CD4-positive, alpha-beta memory T cell (primary cell): ENCODE data around the gene RTKN2. TPM values are rescaled to one million over a fixed set of nuclear protein-coding genes. Genes with fewer than 3 reads are reported as not detected.

Experiments used
- CTCF ChIA-PET: fragments of 350-600 bp; sonication (Branson Sonifier 250); formaldehyde crosslinking; loops from one replicate; lab custom pipeline; 2021; ENCODE audit warnings: inconsistent platforms; ENCODE audit not compliant: partially characterized antibody; lab: Charles Lee
- POLR2A ChIA-PET: fragments of 350-600 bp; sonication (Branson Sonifier 250); formaldehyde crosslinking; loops from one replicate; lab custom pipeline; 2021; ENCODE audit not compliant: partially characterized antibody; lab: Charles Lee
- DNase-seq, 5 donors: peaks; one replicate each; pipeline versions ENCODE4 v3.0.0 to v3.0.0-alpha.2; 2020 to 2022; ENCODE audit warnings: mixed read lengths in 1 of 5
- H3K27ac ChIP-seq: one replicate; pipeline ENCODE4 v1.7.0; 2013; ENCODE audit warnings: low read depth, low read length
- H3K27me3 ChIP-seq: 2 replicates; pipeline ENCODE4 v1.7.0; 2013; ENCODE audit warnings: mild to moderate bottlenecking, low read length, moderate library complexity; ENCODE audit not compliant: insufficient read depth
- H3K36me3 ChIP-seq: 2 replicates; pipeline ENCODE4 v1.7.0; 2013; ENCODE audit warnings: mild to moderate bottlenecking, low read length, moderate library complexity; ENCODE audit not compliant: insufficient read depth
- H3K4me1 ChIP-seq: 2 replicates; pipeline ENCODE4 v1.7.0; 2013; ENCODE audit warnings: mild to moderate bottlenecking, low read length, moderate library complexity; ENCODE audit not compliant: insufficient read depth
- H3K4me3 ChIP-seq, 2 donors: one replicate each; pipeline ENCODE4 v1.7.0; 2013; ENCODE audit warnings: low read length in 2 of 2, mild to moderate bottlenecking in 1 of 2
- H3K9me3 ChIP-seq, 2 donors: one replicate each; pipeline ENCODE4 v1.7.0; 2013; ENCODE audit warnings: low read length in 2 of 2, control low read depth in 1 of 2; ENCODE audit not compliant: control insufficient read depth in 1 of 2
- H3K27ac Mint-ChIP-seq, 7 donors: one replicate each; pipeline ENCODE4 v1.8.0; 2020 to 2021; ENCODE audit warnings: mixed read lengths in 7 of 7, mild to moderate bottlenecking in 6 of 7, inconsistent platforms in 3 of 7, moderate library complexity in 3 of 7
- H3K27me3 Mint-ChIP-seq, 2 donors: one replicate each; pipeline ENCODE4 v1.8.0; 2020 to 2021; ENCODE audit warnings: mixed read lengths in 2 of 2
- H3K36me3 Mint-ChIP-seq, 2 donors: one replicate each; pipeline ENCODE4 v1.8.0; 2020 to 2021; ENCODE audit warnings: mixed read lengths in 2 of 2, inconsistent platforms in 1 of 2, mild to moderate bottlenecking in 1 of 2
- H3K4me1 Mint-ChIP-seq, 4 donors: one replicate each; pipeline ENCODE4 v1.8.0; 2020 to 2021; ENCODE audit warnings: mixed read lengths in 4 of 4, mild to moderate bottlenecking in 1 of 4
- H3K4me3 Mint-ChIP-seq, 8 donors: one replicate each; pipeline ENCODE4 v1.8.0; 2020 to 2021; ENCODE audit warnings: mixed read lengths in 8 of 8, mild to moderate bottlenecking in 7 of 8, moderate library complexity in 6 of 8, inconsistent platforms in 3 of 8
- H3K9me3 Mint-ChIP-seq, 8 donors: one replicate each; pipeline ENCODE4 v1.8.0; 2020 to 2021; ENCODE audit warnings: mixed read lengths in 8 of 8, mild to moderate bottlenecking in 5 of 8, inconsistent platforms in 3 of 8, moderate library complexity in 1 of 8
- intact Hi-C: fragments of 100-400 bp; cut with micrococcal nuclease; formaldehyde crosslinking; loops from one replicate; pipeline ENCODE4 v1.15.1; 2023
- polyA plus RNA-seq, 2 donors: library from polyadenylated mRNA; unstranded; fragments of 300-500 nt; fragmentation: Illumina TruSeq; gene quantifications; one replicate each; pipeline ENCODE4 v1.2.3, GENCODE V29; 2021
- total RNA-seq, 2 experiments: library from RNA; stranded (reverse); gene quantifications; one replicate each; pipeline ENCODE4 v1.2.3, GENCODE V29; 2021

The RTKN2 gene
- total and polyA plus RNA-seq, 4 experiments from 2014 or later: 3.2 to 12.2 (median 8.2) TPM

GRCh38 chr10:62178568-62178967, 90.1 kb downstream of the RTKN2 start:
- no peak for DNase-seq
- peaks cover 0 to 15% (median 3%) of the 10 kb centered on the region in 8 donors for H3K9me3 Mint-ChIP-seq
- no peaks in the 10 kb centered on the region for H3K36me3 Mint-ChIP-seq
- intact Hi-C loops: no loop called here
- H3K4me1 ChIP-seq: peaks cover 49% of the 10 kb centered on the region
- H3K4me1 Mint-ChIP-seq: peaks cover 45 to 72% (median 62%) of the 10 kb centered on the region in 4 donors
- H3K4me3 Mint-ChIP-seq: peak overlapping the region in 1 of 8 donors; percentile 3
- H3K27ac ChIP-seq: no peak overlapping the region
- H3K27me3 Mint-ChIP-seq: no peaks in the 10 kb centered on the region
- no peaks in the 10 kb centered on the region for H3K27me3 ChIP-seq
- no peak overlapping the region for H3K4me3 ChIP-seq
- H3K27ac Mint-ChIP-seq: peak overlapping the region in 2 of 7 donors; percentile 50 to 72
- no peaks in the 10 kb centered on the region for H3K9me3 ChIP-seq
- CTCF ChIA-PET: interaction anchor here (1.0 kb wide), 1 partner anchor 282 kb away, joined by 3 read pairs; no protein-coding TSS in a partner anchor
- no peaks in the 10 kb centered on the region for H3K36me3 ChIP-seq
- POLR2A ChIA-PET: no interaction called here

- no peaks in the 10 kb centered on the region for H3K27me3 Mint-ChIP-seq
- H3K4me1 Mint-ChIP-seq: peaks cover 38 to 59% (median 50%) of the 10 kb centered on the region in 4 donors
- H3K4me3 ChIP-seq: no peak overlapping the region
- ChIA-PET POLR2A (no interaction called here), CTCF (interaction anchor here (1.4 kb wide), 1 partner anchor 68 kb away, joined by 3 read pairs; no protein-coding TSS in a partner anchor)
- H3K27ac Mint-ChIP-seq: peak overlapping the region in 5 of 7 donors; percentile 13 to 52 (median 25)
- intact Hi-C loops: no loop called here
- no peak for DNase-seq
- H3K9me3 ChIP-seq: peaks cover 0 to 3% of the 10 kb centered on the region in 2 donors
- peak overlapping the region in 3 of 8 donors; percentile 5 to 20 (median 14) for H3K4me3 Mint-ChIP-seq
- no peak overlapping the region for H3K27ac ChIP-seq
- peaks cover 5 to 6% of the 10 kb centered on the region in 2 donors for H3K36me3 Mint-ChIP-seq
- H3K4me1 ChIP-seq: peaks cover 38% of the 10 kb centered on the region
- H3K36me3 ChIP-seq: no peaks in the 10 kb centered on the region
- peaks cover 5 to 25% (median 12%) of the 10 kb centered on the region in 8 donors for H3K9me3 Mint-ChIP-seq
- no peaks in the 10 kb centered on the region for H3K27me3 ChIP-seq
These were observed 91.5 kb downstream of the RTKN2 start for GRCh38 chr10:62177111-62177510.

GRCh38 chr10:62175251-62175650, 93.4 kb downstream of the RTKN2 start:
- CTCF ChIA-PET: interaction anchor here (1.7 kb wide), 1 partner anchor 89 kb away, joined by 3 read pairs; no protein-coding TSS in a partner anchor
- H3K4me3 ChIP-seq: no peak overlapping the region
- H3K4me1 Mint-ChIP-seq: peaks cover 23 to 40% (median 33%) of the 10 kb centered on the region in 4 donors

GRCh38 chr10:62172465-62172864, 96.2 kb downstream of the RTKN2 start:
- CTCF ChIA-PET: interaction anchor here (0.9 to 2.6 kb wide), 2 partner anchors 10 to 11 kb away, joined by 3 to 6 read pairs; no protein-coding TSS in a partner anchor
- Mint-ChIP-seq H3K27me3 (no peaks in the 10 kb centered on the region), H3K27ac (no peak overlapping the region), H3K9me3 (peaks cover 5 to 21% (median 11%) of the 10 kb centered on the region in 8 donors), H3K4me3 (no peak overlapping the region), H3K4me1 (peaks cover 16 to 28% (median 21%) of the 10 kb centered on the region in 4 donors), H3K36me3 (peaks cover 5 to 6% of the 10 kb centered on the region in 2 donors)
- Histone ChIP-seq H3K36me3 (no peaks in the 10 kb centered on the region), H3K27ac (no peak overlapping the region), H3K27me3 (no peaks in the 10 kb centered on the region), H3K4me3 (no peak overlapping the region), H3K9me3 (peaks cover 0 to 3% of the 10 kb centered on the region in 2 donors), H3K4me1 (peaks cover 15% of the 10 kb centered on the region)
- intact Hi-C loops: no loop called here
- POLR2A ChIA-PET: interaction anchor here (0.6 kb wide), 1 partner anchor 109 kb away, joined by 3 read pairs; no protein-coding TSS in a partner anchor
- DNase-seq: no peak

More at GRCh38 chr10:62175251-62175650, 93.4 kb downstream of the RTKN2 start:
- intact Hi-C loops: no loop called here
- H3K9me3 ChIP-seq: peaks cover 0 to 3% of the 10 kb centered on the region in 2 donors
- Mint-ChIP-seq H3K36me3 (peaks cover 5 to 6% of the 10 kb centered on the region in 2 donors), H3K27me3 (no peaks in the 10 kb centered on the region), H3K4me3 (peak overlapping the region in 3 of 8 donors; percentile 9 to 42 (median 21)), H3K27ac (peak overlapping the region in 1 of 7 donors; percentile 60), H3K9me3 (peaks cover 5 to 21% (median 13%) of the 10 kb centered on the region in 8 donors)
- no peaks in the 10 kb centered on the region for H3K36me3 ChIP-seq
- H3K4me1 ChIP-seq: peaks cover 25% of the 10 kb centered on the region
- no peaks in the 10 kb centered on the region for H3K27me3 ChIP-seq
- POLR2A ChIA-PET: no interaction called here
- no peak for DNase-seq
- no peak overlapping the region for H3K27ac ChIP-seq

- DNase-seq: no peak
- Mint-ChIP-seq H3K36me3 (peaks cover 5 to 6% of the 10 kb centered on the region in 2 donors), H3K4me3 (no peak overlapping the region), H3K4me1 (peaks cover 12 to 21% (median 15%) of the 10 kb centered on the region in 4 donors), H3K9me3 (peaks cover 5 to 17% (median 11%) of the 10 kb centered on the region in 8 donors), H3K27me3 (no peaks in the 10 kb centered on the region), H3K27ac (no peak overlapping the region)
- Histone ChIP-seq H3K36me3 (no peaks in the 10 kb centered on the region), H3K27ac (no peak overlapping the region), H3K4me1 (peaks cover 10% of the 10 kb centered on the region), H3K9me3 (peaks cover 0 to 3% of the 10 kb centered on the region in 2 donors), H3K4me3 (no peak overlapping the region), H3K27me3 (no peaks in the 10 kb centered on the region)
- POLR2A ChIA-PET: interaction anchor here (0.6 kb wide), 1 partner anchor 108 kb away, joined by 3 read pairs; no protein-coding TSS in a partner anchor
- CTCF ChIA-PET: interaction anchor here (0.9 to 2.6 kb wide), 2 partner anchors 10 to 12 kb away, joined by 3 to 6 read pairs; no protein-coding TSS in a partner anchor
- intact Hi-C loops: no loop called here
These were observed 96.9 kb downstream of the RTKN2 start for GRCh38 chr10:62171791-62172190.

GRCh38 chr10:62170732-62171131, 97.9 kb downstream of the RTKN2 start:
- Mint-ChIP-seq H3K27ac (no peak overlapping the region), H3K27me3 (no peaks in the 10 kb centered on the region), H3K36me3 (peaks cover 5 to 6% of the 10 kb centered on the region in 2 donors), H3K9me3 (peaks cover 5 to 15% (median 11%) of the 10 kb centered on the region in 8 donors), H3K4me3 (no peak overlapping the region), H3K4me1 (peaks cover 9 to 13% (median 11%) of the 10 kb centered on the region in 4 donors)
- no peaks in the 10 kb centered on the region for H3K36me3 ChIP-seq
- intact Hi-C loops: no loop called here
- ChIA-PET POLR2A (no interaction called here), CTCF (no interaction called here)
- DNase-seq: no peak
- peaks cover 0 to 3% of the 10 kb centered on the region in 2 donors for H3K9me3 ChIP-seq
- H3K27me3 ChIP-seq: no peaks in the 10 kb centered on the region
- H3K4me3 ChIP-seq: no peak overlapping the region
- H3K27ac ChIP-seq: no peak overlapping the region
- H3K4me1 ChIP-seq: peaks cover 10% of the 10 kb centered on the region

GRCh38 chr10:62166331-62167131, 102.1 kb downstream of the RTKN2 start:
- Mint-ChIP-seq H3K4me3 (no peak overlapping the region), H3K27ac (no peak overlapping the region), H3K4me1 (peaks cover 0 to 2% (median 0%) of the 10 kb centered on the region in 4 donors), H3K36me3 (no peaks in the 10 kb centered on the region), H3K27me3 (no peaks in the 10 kb centered on the region), H3K9me3 (peaks cover 0 to 2% (median 0%) of the 10 kb centered on the region in 8 donors)
- no peaks in the 10 kb centered on the region for H3K4me1 ChIP-seq
- CTCF ChIA-PET: no interaction called here
- H3K9me3 ChIP-seq: no peaks in the 10 kb centered on the region
- POLR2A ChIA-PET: interaction anchor here (1.6 kb wide), 1 partner anchor 17 kb away, joined by 3 read pairs; no protein-coding TSS in a partner anchor
- DNase-seq: no peak
- intact Hi-C loops: no loop called here
- no peaks in the 10 kb centered on the region for H3K27me3 ChIP-seq
- no peaks in the 10 kb centered on the region for H3K36me3 ChIP-seq
- no peak overlapping the region for H3K27ac ChIP-seq
- no peak overlapping the region for H3K4me3 ChIP-seq
